ENCODE data around the gene NDUFV2.

GRCh38 chr18:9079818-9080528, 22.5 kb upstream of the NDUFV2 start:
- no peak for TF ChIP-seq CTCF (conservative IDR thresholded peaks at IDR 0.05)
- TF ChIP-seq EZH2 (IDR thresholded peaks at IDR 0.05; ENCODE audit: low read depth) = no peak

Measured in PC-9 (cell line).